Measurements from ENCODE around the gene CEP63.
"Not testable (repeated sequence)": the region's sequence is repeated elsewhere in the genome, so short reads cannot be mapped to it uniquely, and the experiment has no call there.

CEP63 gene

DNA sequence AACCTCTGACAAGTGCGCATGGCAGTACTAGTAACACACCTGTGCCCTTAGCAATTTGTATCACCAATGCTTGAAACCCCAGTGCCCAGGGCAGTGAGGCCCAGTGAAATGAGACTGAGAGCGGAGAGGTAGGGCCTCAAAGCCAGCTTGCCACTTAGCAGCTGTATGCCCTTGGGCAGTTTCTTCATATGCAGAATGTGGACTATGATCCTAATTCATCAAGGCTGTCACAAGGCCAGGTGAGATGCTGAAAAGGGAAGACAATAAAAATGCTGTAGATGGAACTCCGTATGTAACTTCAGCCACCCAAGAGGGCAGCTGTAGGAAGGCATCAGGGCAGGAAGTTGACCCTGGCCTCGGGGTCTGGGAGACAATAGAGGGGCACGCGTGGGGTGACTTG lies 90.6 kb downstream of the CEP63 start:
- Mint-ChIP-seq H3K27ac (peak overlapping the region; percentile 36 to 61 (median 55)), H3K4me3 (no peak overlapping the region), H3K4me1 (peaks cover 7% of the 10 kb centered on the region), H3K36me3 (ENCODE audit: low read depth) (peaks cover 7% of the 10 kb centered on the region), H3K9me3 (peaks cover 22% of the 10 kb centered on the region), H3K27me3 (ENCODE audit: low read depth) (no peaks in the 10 kb centered on the region)
- no peak for TF ChIP-seq CTCF (IDR thresholded peaks at IDR 0.05; ENCODE audit: unreplicated experiment in 3 of 3)

- TF ChIP-seq CTCF (IDR thresholded peaks at IDR 0.05; ENCODE audit: unreplicated experiment in 3 of 3), result no peak
- peaks cover 22% of the 10 kb centered on the region for H3K9me3 Mint-ChIP-seq
- H3K4me1 Mint-ChIP-seq, result peaks cover 7% of the 10 kb centered on the region
- H3K27ac Mint-ChIP-seq, result peak overlapping the region; percentile 36 to 61 (median 55)
- no peaks in the 10 kb centered on the region for H3K27me3 Mint-ChIP-seq (ENCODE audit: low read depth)
- H3K36me3 Mint-ChIP-seq (ENCODE audit: low read depth), result peaks cover 7% of the 10 kb centered on the region
- H3K4me3 Mint-ChIP-seq, result no peak overlapping the region
These were observed 91.0 kb downstream of the CEP63 start for GRCh38 chr3:134576831-134577230.

DNA sequence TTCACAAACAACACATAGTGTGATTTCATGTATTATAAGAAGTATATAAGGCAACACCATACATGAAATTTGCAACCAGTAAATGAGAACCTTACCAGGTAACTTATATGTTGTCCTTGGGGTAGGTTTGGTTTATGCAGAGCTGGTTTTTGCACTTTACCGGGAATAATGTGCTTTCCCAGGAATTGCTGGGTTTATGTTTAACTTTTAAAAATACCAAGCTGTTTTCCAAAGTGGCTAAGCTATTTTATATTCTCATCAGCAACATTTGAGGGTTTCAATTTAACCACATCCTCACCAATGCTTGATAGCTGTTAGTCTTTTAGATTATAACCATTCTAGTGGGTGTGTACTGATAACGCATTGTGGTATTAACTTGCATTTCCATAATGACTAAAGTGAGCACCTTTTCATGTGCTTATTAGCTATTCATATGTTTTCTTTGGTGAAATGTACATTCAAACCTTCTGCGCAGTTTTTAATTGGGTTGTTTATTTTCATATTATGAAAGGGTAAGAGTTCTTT lies 93.3 kb downstream of the CEP63 start:
- peaks cover 7% of the 10 kb centered on the region for H3K36me3 Mint-ChIP-seq (ENCODE audit: low read depth)
- H3K4me1 Mint-ChIP-seq, result peaks cover 7% of the 10 kb centered on the region
- H3K9me3 Mint-ChIP-seq, result peaks cover 18% of the 10 kb centered on the region
- H3K27me3 Mint-ChIP-seq (ENCODE audit: low read depth), result no peaks in the 10 kb centered on the region
- no peak overlapping the region for H3K4me3 Mint-ChIP-seq
- H3K27ac Mint-ChIP-seq, result peak overlapping the region in 2 of 3 experiments; percentile 38 to 52
- TF ChIP-seq CTCF (IDR thresholded peaks at IDR 0.05; ENCODE audit: unreplicated experiment in 3 of 3), result no peak

DNA sequence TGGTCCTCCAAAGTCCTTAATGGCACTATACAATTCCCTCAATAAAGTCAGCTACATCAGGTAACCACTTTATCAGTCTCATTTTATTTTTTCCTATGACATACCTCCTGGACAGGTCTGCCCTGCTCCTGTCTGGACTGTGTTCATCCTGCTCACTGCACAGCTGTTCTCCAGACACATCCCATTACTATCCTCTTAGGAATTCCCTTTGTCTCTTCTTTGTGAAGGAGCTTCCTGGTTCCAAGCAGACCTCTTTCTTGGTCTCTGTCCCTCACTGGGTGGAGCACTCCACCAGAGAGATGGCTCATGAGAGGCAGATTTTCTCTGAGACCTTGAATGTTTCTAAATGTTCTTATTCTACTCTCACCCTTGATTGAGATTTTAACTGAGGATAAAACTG lies 104.9 kb downstream of the CEP63 start:
- H3K4me1 Mint-ChIP-seq, result no peaks in the 10 kb centered on the region
- no peaks in the 10 kb centered on the region for H3K36me3 Mint-ChIP-seq (ENCODE audit: low read depth)

GRCh38 chr3:134592806-134593205 lies 106.9 kb downstream of the CEP63 start:
- no peak overlapping the region for H3K27ac Mint-ChIP-seq
- no peaks in the 10 kb centered on the region for H3K9me3 Mint-ChIP-seq
- no peak overlapping the region for H3K4me3 Mint-ChIP-seq
- no peaks in the 10 kb centered on the region for H3K36me3 Mint-ChIP-seq (ENCODE audit: low read depth)
- no peak for TF ChIP-seq CTCF (IDR thresholded peaks at IDR 0.05; ENCODE audit: unreplicated experiment in 3 of 3)
- H3K4me1 Mint-ChIP-seq, result no peaks in the 10 kb centered on the region
- H3K27me3 Mint-ChIP-seq (ENCODE audit: low read depth), result peaks cover 7% of the 10 kb centered on the region

More for the DNA sequence above, 104.9 kb downstream of the CEP63 start:
- H3K27me3 Mint-ChIP-seq (ENCODE audit: low read depth), result peaks cover 5% of the 10 kb centered on the region
- H3K9me3 Mint-ChIP-seq, result peaks cover 5% of the 10 kb centered on the region
- no peak for TF ChIP-seq CTCF (IDR thresholded peaks at IDR 0.05; ENCODE audit: unreplicated experiment in 3 of 3)
- H3K27ac Mint-ChIP-seq, result no peak overlapping the region
- no peak overlapping the region for H3K4me3 Mint-ChIP-seq

DNA sequence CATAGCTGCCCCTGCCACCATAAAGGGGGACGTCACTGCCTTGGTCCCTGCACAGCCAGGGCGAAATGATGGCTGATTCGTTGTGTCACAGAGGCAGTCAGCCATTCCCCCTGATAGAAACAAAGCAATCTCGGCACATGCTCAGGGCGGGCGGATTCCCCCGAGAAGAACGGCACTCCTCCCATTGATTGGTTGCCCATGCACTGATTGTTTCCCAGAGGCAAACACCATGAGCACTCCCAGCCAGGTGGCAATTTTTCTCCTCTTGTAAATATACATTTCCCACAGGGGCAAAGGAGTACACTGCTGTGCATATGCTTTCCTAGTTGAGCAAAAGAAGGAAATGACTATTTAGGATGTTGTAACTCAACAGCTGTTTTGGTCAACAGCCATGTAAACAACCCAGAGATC lies 108.5 kb downstream of the CEP63 start:
- Mint-ChIP-seq H3K27ac (no peak overlapping the region), H3K9me3 (no peaks in the 10 kb centered on the region), H3K27me3 (ENCODE audit: low read depth) (peaks cover 8% of the 10 kb centered on the region), H3K36me3 (ENCODE audit: low read depth) (no peaks in the 10 kb centered on the region), H3K4me3 (no peak overlapping the region), H3K4me1 (no peaks in the 10 kb centered on the region)
- no peak for TF ChIP-seq CTCF (IDR thresholded peaks at IDR 0.05; ENCODE audit: unreplicated experiment in 3 of 3)

GRCh38 chr3:134594986-134595385 lies 109.1 kb downstream of the CEP63 start:
- not testable (repeated sequence) for H3K4me3 Mint-ChIP-seq; H3K9me3 Mint-ChIP-seq; H3K4me1 Mint-ChIP-seq; H3K27me3 Mint-ChIP-seq (ENCODE audit: low read depth); H3K27ac Mint-ChIP-seq; H3K36me3 Mint-ChIP-seq (ENCODE audit: low read depth)

All from nephron (organoid).